PC-3 (cell line): Measurements from ENCODE around the gene CACNA1E. TPM values are rescaled to one million over a fixed set of nuclear protein-coding genes. Genes with fewer than 3 reads are reported as not detected.

Experiments
- ATAC-seq: fragments of 200-7000 bp; cut with Tn5 transposase; 2 replicates; pipeline ENCODE4 v1.9.1; 2020; ENCODE audit warnings: mild to moderate bottlenecking, moderate library complexity
- BruUV-seq: library from RNA; stranded (reverse); fragments of 400-500 nt; replicated peaks from 2 replicates; lab custom pipeline; 2021; lab: Mats Ljungman, UMichigan
- CTCF ChIA-PET: fragments of 300-600 bp; sonication (Branson Sonifier 250); formaldehyde crosslinking; loops from one replicate; lab custom pipeline; 2022; ENCODE audit warnings: antibody characterized with exemption; lab: Charles Lee
- POLR2A ChIA-PET: fragments of 300-600 bp; sonication (Branson Sonifier 250); formaldehyde crosslinking; loops from one replicate; lab custom pipeline; 2022; ENCODE audit warnings: antibody characterized with exemption; ENCODE audit not compliant: unreplicated experiment; lab: Charles Lee
- DNase-seq: peaks from one replicate; pipeline ENCODE4 v3.0.0-alpha.2; 2015
- H2AFZ ChIP-seq: fragments of 300-600 bp; sonication (generic); 2 replicates; pipeline ENCODE4 v1.6.0; 2016; ENCODE audit warnings: antibody characterized with exemption, low read length
- H3F3A ChIP-seq: fragments of 300-600 bp; sonication (generic); one replicate; pipeline ENCODE4 v1.6.0; 2017; ENCODE audit warnings: antibody characterized with exemption, low read length, control low read depth, mild to moderate bottlenecking; ENCODE audit not compliant: unreplicated experiment
- H3K27ac ChIP-seq: fragments of 300-600 bp; sonication (generic); 2 replicates; pipeline ENCODE4 v1.5.1; 2016; ENCODE audit warnings: mild to moderate bottlenecking, low read length
- H3K27me3 ChIP-seq: fragments of 300-600 bp; sonication (generic); 2 replicates; pipeline ENCODE4 v1.6.1; 2016; ENCODE audit warnings: low read length, mixed read lengths
- H3K36me3 ChIP-seq: fragments of 300-600 bp; sonication (generic); 2 replicates; pipeline ENCODE4 v1.6.1; 2016; ENCODE audit warnings: low read depth, mixed run types, low read length, mixed read lengths
- H3K4me1 ChIP-seq: fragments of 300-600 bp; sonication (generic); 2 replicates; pipeline ENCODE4 v1.5.1; 2016; ENCODE audit warnings: low read length; ENCODE audit not compliant: insufficient read depth
- H3K4me2 ChIP-seq: fragments of 300-600 bp; sonication (generic); 2 replicates; pipeline ENCODE4 v1.6.0; 2016; ENCODE audit warnings: low read length
- H3K4me3 ChIP-seq: fragments of 300-600 bp; sonication (generic); 2 replicates; pipeline ENCODE4 v1.5.1; 2016; ENCODE audit warnings: mild to moderate bottlenecking, low read length, mixed read lengths
- H3K79me2 ChIP-seq: fragments of 300-600 bp; sonication (generic); 2 replicates; pipeline ENCODE4 v1.6.1; 2017; ENCODE audit warnings: low read length, mixed read lengths
- H3K9ac ChIP-seq: fragments of 300-600 bp; sonication (generic); 2 replicates; pipeline ENCODE4 v1.6.0; 2016; ENCODE audit warnings: mild to moderate bottlenecking, low read length
- H3K9me2 ChIP-seq: fragments of 300-600 bp; sonication (generic); replicated peaks from 2 replicates; pipeline ENCODE4 v1.6.1; 2016; ENCODE audit warnings: mixed run types, low read length, mixed read lengths
- H3K9me3 ChIP-seq: fragments of 300-600 bp; sonication (generic); 2 replicates; pipeline ENCODE4 v1.6.1; 2016; ENCODE audit warnings: low read length, mixed read lengths
- H4K20me1 ChIP-seq: fragments of 300-600 bp; sonication (generic); 2 replicates; pipeline ENCODE4 v1.6.1; 2016; ENCODE audit warnings: low read length, mixed read lengths
- CTCF ChIP-seq: fragments of 300-600 bp; sonication (generic); conservative IDR thresholded peaks from 2 replicates; pipeline ENCODE4 v1.5.1; 2017; ENCODE audit warnings: antibody characterized with exemption, low read depth, mild to moderate bottlenecking, low read length
- EZH2 ChIP-seq: fragments of 300-600 bp; sonication (generic); IDR thresholded peaks from one replicate; pipeline ENCODE4 v1.6.1; 2017; ENCODE audit warnings: antibody characterized with exemption, mild to moderate bottlenecking, low read length; ENCODE audit not compliant: unreplicated experiment
- EZH2phosphoT487 ChIP-seq: fragments of 300-600 bp; sonication (generic); IDR thresholded peaks from 2 replicates; pipeline ENCODE4 v1.6.1; 2018; ENCODE audit warnings: mild to moderate bottlenecking, antibody characterized with exemption, low read length, borderline replicate concordance
- intact Hi-C: fragments of 100-400 bp; cut with micrococcal nuclease; formaldehyde crosslinking; loops from 2 replicates; pipeline ENCODE4 v1.9.0; 2023
- total RNA-seq: library from RNA; depleted of rRNA; stranded (reverse); fragments of >200 nt; gene quantifications from 2 replicates; pipeline ENCODE4 v1.2.3, GENCODE V29; 2014

The CACNA1E gene
- total RNA-seq, 1 experiment from 2014 or later: not detected

GRCh38 chr1:181704546-181704945 lies 221.2 kb downstream of the CACNA1E start:
- Histone ChIP-seq H3K27ac (no peak overlapping the region), H3K4me2 (no peak overlapping the region), H3K36me3 (no peaks in the 10 kb centered on the region), H3K4me3 (no peak overlapping the region), H3K79me2 (no peaks in the 10 kb centered on the region), H4K20me1 (no peaks in the 10 kb centered on the region), H3K9me3 (no peaks in the 10 kb centered on the region), H3K9ac (no peak overlapping the region), H3K4me1 (no peaks in the 10 kb centered on the region), H2AFZ (no peak overlapping the region), H3F3A (no peaks in the 10 kb centered on the region), H3K9me2 (no peaks in the 10 kb centered on the region), H3K27me3 (no peaks in the 10 kb centered on the region)
- ChIA-PET POLR2A (no interaction called here), CTCF (no interaction called here)
- DNase-seq (no peak), ATAC-seq (no peak)
- TF ChIP-seq EZH2phosphoT487 (no peak), CTCF (no peak), EZH2 (no peak)
- no TSS peak for BruUV-seq
- intact Hi-C loops: no loop called here

- Histone ChIP-seq H3K36me3 (no peaks in the 10 kb centered on the region), H3K4me2 (no peak overlapping the region), H3K79me2 (no peaks in the 10 kb centered on the region), H2AFZ (no peak overlapping the region), H3F3A (no peaks in the 10 kb centered on the region), H3K27me3 (no peaks in the 10 kb centered on the region), H3K9me2 (no peaks in the 10 kb centered on the region), H3K4me3 (no peak overlapping the region), H3K4me1 (no peaks in the 10 kb centered on the region), H4K20me1 (no peaks in the 10 kb centered on the region), H3K9me3 (no peaks in the 10 kb centered on the region), H3K27ac (no peak overlapping the region), H3K9ac (no peak overlapping the region)
- TF ChIP-seq EZH2phosphoT487: no peak
- TF ChIP-seq EZH2: no peak
- TF ChIP-seq CTCF: no peak
- DNase-seq: no peak
- intact Hi-C loops: no loop called here
- POLR2A ChIA-PET: no interaction called here
- ATAC-seq: no peak
- CTCF ChIA-PET: no interaction called here
- no TSS peak for BruUV-seq
These were observed 228.5 kb downstream of the CACNA1E start for GRCh38 chr1:181711820-181712219.

- H3K27me3 ChIP-seq: no peaks in the 10 kb centered on the region
- ChIA-PET POLR2A (no interaction called here), CTCF (no interaction called here)
- no peak overlapping the region for H2AFZ ChIP-seq
- no TSS peak for BruUV-seq
- no peak overlapping the region for H3K4me3 ChIP-seq
- no peaks in the 10 kb centered on the region for H3K9me2 ChIP-seq
- no peak overlapping the region for H3K9ac ChIP-seq
- H3K27ac ChIP-seq: no peak overlapping the region
- TF ChIP-seq EZH2phosphoT487: no peak
- TF ChIP-seq EZH2: no peak
- TF ChIP-seq CTCF: no peak
- intact Hi-C loops: no loop called here
- H3K4me2 ChIP-seq: no peak overlapping the region
- H3K79me2 ChIP-seq: no peaks in the 10 kb centered on the region
- H4K20me1 ChIP-seq: no peaks in the 10 kb centered on the region
- DNase-seq (no peak), ATAC-seq (no peak)
- H3K4me1 ChIP-seq: no peaks in the 10 kb centered on the region
- no peaks in the 10 kb centered on the region for H3F3A ChIP-seq
- H3K36me3 ChIP-seq: no peaks in the 10 kb centered on the region
- no peaks in the 10 kb centered on the region for H3K9me3 ChIP-seq
These were observed 229.4 kb downstream of the CACNA1E start for GRCh38 chr1:181712711-181713110.
